ENCODE results near the gene LIN9.
"Not testable (repeated sequence)": the region's sequence is repeated elsewhere in the genome, so short reads cannot be mapped to it uniquely, and the experiment has no call there.

LIN9 gene

GRCh38 chr1:226211181-226211821 is 97.7 kb downstream of the LIN9 start:
- no peak for DNase-seq (ENCODE audit: low read depth)

GRCh38 chr1:226210571-226211176 is 98.3 kb downstream of the LIN9 start:
- DNase-seq (ENCODE audit: low read depth), result no peak

- no peak for DNase-seq (ENCODE audit: low read depth)
These were observed 99.5 kb downstream of the LIN9 start for GRCh38 chr1:226209307-226210059.

GRCh38 chr1:226207048-226207447 is 101.9 kb downstream of the LIN9 start:
- no peak for DNase-seq (ENCODE audit: low read depth)

- no peak for DNase-seq (ENCODE audit: low read depth)
These were observed 104.8 kb downstream of the LIN9 start for GRCh38 chr1:226204198-226204597.

- no peak for DNase-seq (ENCODE audit: low read depth)
These were observed 105.3 kb downstream of the LIN9 start for GRCh38 chr1:226203655-226204054.

- no peak for DNase-seq (ENCODE audit: low read depth)
These were observed 105.7 kb downstream of the LIN9 start for GRCh38 chr1:226203240-226203639.

- DNase-seq (ENCODE audit: low read depth), result not testable (repeated sequence)
These were observed 106.3 kb downstream of the LIN9 start for GRCh38 chr1:226202666-226203065.

- no peak for DNase-seq (ENCODE audit: low read depth)
These were observed 106.7 kb downstream of the LIN9 start for GRCh38 chr1:226202246-226202645.

- DNase-seq (ENCODE audit: low read depth), result no peak
These were observed 107.9 kb downstream of the LIN9 start for GRCh38 chr1:226201029-226201593.

- DNase-seq (ENCODE audit: low read depth), result no peak
These were observed 109.0 kb downstream of the LIN9 start for GRCh38 chr1:226199971-226200370.

GRCh38 chr1:226195144-226195543 is 113.8 kb downstream of the LIN9 start:
- DNase-seq (ENCODE audit: low read depth), result no peak

GRCh38 chr1:226187380-226187779 is 121.6 kb downstream of the LIN9 start:
- no peak for DNase-seq (ENCODE audit: low read depth)

- no peak for DNase-seq (ENCODE audit: low read depth)
These were observed 122.0 kb downstream of the LIN9 start for GRCh38 chr1:226187019-226187322.

- DNase-seq (ENCODE audit: low read depth), result peak; percentile 75
These were observed 122.6 kb downstream of the LIN9 start, which contains the start of gene ACBD3 for GRCh38 chr1:226186124-226187018. ACBD3 (minus strand) TSS chr1:226186741; CDS start chr1:226186675, 66 bp downstream.

- no peak for DNase-seq (ENCODE audit: low read depth)
These were observed 123.6 kb downstream of the LIN9 start for GRCh38 chr1:226185141-226186036.

- DNase-seq (ENCODE audit: low read depth), result peak; percentile 57
These were observed 126.8 kb downstream of the LIN9 start for GRCh38 chr1:226181996-226182714.
